Mesendoderm (in vitro differentiated cells): ENCODE results near the gene OR11H7.
"Not testable (repeated sequence)": the region's sequence is repeated elsewhere in the genome, so short reads cannot be mapped to it uniquely, and the experiment has no call there.

Experiments used
- DNase-seq: peaks from one replicate; pipeline ENCODE4 v3.0.0; 2013
- H2AK5ac ChIP-seq: 2 replicates; pipeline ENCODE4 v1.6.1; 2013; ENCODE audit warnings: low read length, inconsistent platforms
- H2BK120ac ChIP-seq: 2 replicates; pipeline ENCODE4 v1.6.1; 2013; ENCODE audit warnings: low read depth, mild to moderate bottlenecking, low read length, moderate library complexity, mixed read lengths
- H2BK15ac ChIP-seq: replicated peaks from 2 replicates; pipeline ENCODE4 v1.6.1; 2013; ENCODE audit warnings: low read depth, mild to moderate bottlenecking, moderate library complexity
- H2BK5ac ChIP-seq: 2 replicates; pipeline ENCODE4 v1.6.1; 2013; ENCODE audit warnings: low read length, inconsistent platforms
- H3K18ac ChIP-seq: 2 replicates; pipeline ENCODE4 v1.6.1; 2013; ENCODE audit warnings: mild to moderate bottlenecking, low read length, mixed read lengths
- H3K23ac ChIP-seq: one replicate; pipeline ENCODE4 v1.6.1; 2013; ENCODE audit warnings: low read length
- H3K27ac ChIP-seq: 2 replicates; pipeline ENCODE4 v1.5.1; 2013; ENCODE audit warnings: low read depth, mild to moderate bottlenecking, inconsistent platforms, low read length, moderate library complexity
- H3K27me3 ChIP-seq: 2 replicates; pipeline ENCODE4 v1.6.1; 2013; ENCODE audit warnings: low read length, control low read depth, mild to moderate bottlenecking, inconsistent platforms; ENCODE audit not compliant: insufficient read depth, poor library complexity
- H3K36me3 ChIP-seq: 2 replicates; pipeline ENCODE4 v1.6.1; 2013; ENCODE audit warnings: low read length, inconsistent platforms; ENCODE audit not compliant: control insufficient read depth, insufficient read depth
- H3K4ac ChIP-seq: one replicate; pipeline ENCODE4 v1.6.1; 2013; ENCODE audit warnings: low read depth, mild to moderate bottlenecking, low read length, moderate library complexity
- H3K4me1 ChIP-seq: 2 replicates; pipeline ENCODE4 v1.6.1; 2013; ENCODE audit warnings: low read depth, low read length, inconsistent platforms; ENCODE audit not compliant: control insufficient read depth
- H3K4me2 ChIP-seq: 2 replicates; pipeline ENCODE4 v1.6.1; 2013; ENCODE audit warnings: low read length
- H3K4me3 ChIP-seq: 2 replicates; pipeline ENCODE4 v1.5.1; 2013; ENCODE audit warnings: mild to moderate bottlenecking, low read length
- H3K56ac ChIP-seq: one replicate; pipeline ENCODE4 v1.6.1; 2013; ENCODE audit warnings: low read length
- H3K79me1 ChIP-seq: 2 replicates; pipeline ENCODE4 v1.6.1; 2013; ENCODE audit warnings: low read length, inconsistent platforms
- H3K79me2 ChIP-seq: 2 replicates; pipeline ENCODE4 v1.6.1; 2013; ENCODE audit warnings: mild to moderate bottlenecking, low read length; ENCODE audit not compliant: control insufficient read depth, insufficient read depth
- H3K9ac ChIP-seq: 2 replicates; pipeline ENCODE4 v1.6.1; 2013; ENCODE audit warnings: low read length, inconsistent platforms
- H4K5ac ChIP-seq: one replicate; pipeline ENCODE4 v1.6.1; 2013; ENCODE audit warnings: low read length
- H4K8ac ChIP-seq: one replicate; pipeline ENCODE4 v1.6.1; 2013; ENCODE audit warnings: low read depth, mild to moderate bottlenecking, control low read depth, low read length, moderate library complexity
- WGBS: extraction: QIAGEN DNeasy Blood & Tissue Kit; methylation state at CpG from one replicate; pipeline ENCODE4 v1.1.7; 2013; ENCODE audit warnings: low lambda C conversion rate, missing lambda C conversion rate; ENCODE audit not compliant: insufficient coverage; ENCODE audit errors: extremely low coverage; 5-methylcytosine and 5-hydroxymethylcytosine counted together

OR11H7 gene

DNA sequence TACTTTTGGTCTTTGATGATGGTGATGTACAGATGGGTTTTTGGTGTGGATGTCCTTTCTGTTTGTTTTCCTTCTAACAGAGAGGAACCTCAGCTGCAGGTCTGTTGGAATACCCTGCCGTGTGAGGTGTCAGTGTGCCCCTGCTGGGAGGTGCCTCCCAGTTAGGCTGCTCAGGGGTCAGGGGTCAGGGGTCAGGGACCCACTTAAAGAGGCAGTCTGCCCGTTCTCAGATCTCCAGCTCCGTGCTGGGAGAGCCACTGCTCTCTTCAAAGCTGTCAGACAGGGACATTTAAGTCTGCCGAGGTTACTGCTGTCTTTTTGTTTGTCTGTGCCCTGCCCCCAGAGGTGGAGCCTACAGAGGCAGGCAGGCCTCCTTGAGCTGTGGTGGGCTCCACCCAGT lies 6.6 kb downstream of the OR11H7 start:
- H3K27me3 ChIP-seq, result not testable (repeated sequence)

DNA sequence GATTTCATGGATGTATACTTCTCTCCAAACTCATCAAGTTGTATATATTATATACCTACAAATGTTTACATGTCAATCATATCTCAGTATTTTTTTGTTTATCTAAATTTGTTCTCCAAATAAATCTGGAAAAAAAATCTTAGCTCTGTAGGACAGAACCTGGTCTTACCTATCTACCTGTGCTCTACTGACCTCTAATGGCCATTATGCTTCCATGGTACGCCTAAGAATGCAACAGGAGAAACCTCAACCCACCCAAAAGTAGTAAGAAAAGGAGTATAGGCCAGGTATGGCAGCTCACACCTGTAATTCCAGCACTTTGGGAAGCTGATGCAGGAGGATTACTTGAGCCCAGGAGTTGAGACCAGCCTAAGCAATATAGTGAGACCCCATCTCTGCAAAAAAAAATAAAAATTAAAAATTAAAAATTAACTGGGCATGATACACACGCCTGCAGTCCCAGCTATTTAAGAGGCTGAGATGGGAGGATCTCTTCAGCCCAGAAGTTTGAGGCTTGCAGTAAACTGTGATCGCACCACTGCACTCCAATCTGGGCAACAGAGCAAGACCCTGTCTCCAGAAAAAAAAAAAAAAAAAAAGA lies 19.0 kb downstream of the OR11H7 start:
- Histone ChIP-seq H3K18ac (no peak overlapping the region), H3K4me2 (no peak overlapping the region), H3K56ac (no peak overlapping the region), H3K27me3 (no peaks in the 10 kb centered on the region), H3K79me2 (no peaks in the 10 kb centered on the region), H3K36me3 (no peaks in the 10 kb centered on the region), H2BK15ac (no peak overlapping the region), H3K4ac (no peak overlapping the region), H2AK5ac (no peak overlapping the region), H3K4me3 (no peak overlapping the region), H4K5ac (no peak overlapping the region), H3K27ac (no peak overlapping the region), H3K4me1 (no peaks in the 10 kb centered on the region), H3K79me1 (no peaks in the 10 kb centered on the region), H3K9ac (no peak overlapping the region), H2BK5ac (no peak overlapping the region), H4K8ac (no peak overlapping the region), H3K23ac (no peak overlapping the region), H2BK120ac (no peak overlapping the region)
- DNase-seq, result peak; percentile 48
- WGBS, result no CpG with 5 or more reads among the region's 3 CpGs

More for the DNA sequence above, 6.6 kb downstream of the OR11H7 start:
- H4K5ac ChIP-seq, H2BK120ac ChIP-seq, H3K27ac ChIP-seq, H4K8ac ChIP-seq, H3K4me2 ChIP-seq, H3K23ac ChIP-seq, DNase-seq, H3K18ac ChIP-seq, H2BK15ac ChIP-seq, H3K79me2 ChIP-seq, H3K9ac ChIP-seq, H3K36me3 ChIP-seq, H2BK5ac ChIP-seq, H3K79me1 ChIP-seq, H3K4me3 ChIP-seq, H2AK5ac ChIP-seq, H3K56ac ChIP-seq, H3K4me1 ChIP-seq, H3K4ac ChIP-seq: not testable (repeated sequence)
- no CpG with 5 or more reads among the region's 4 CpGs for WGBS

DNA sequence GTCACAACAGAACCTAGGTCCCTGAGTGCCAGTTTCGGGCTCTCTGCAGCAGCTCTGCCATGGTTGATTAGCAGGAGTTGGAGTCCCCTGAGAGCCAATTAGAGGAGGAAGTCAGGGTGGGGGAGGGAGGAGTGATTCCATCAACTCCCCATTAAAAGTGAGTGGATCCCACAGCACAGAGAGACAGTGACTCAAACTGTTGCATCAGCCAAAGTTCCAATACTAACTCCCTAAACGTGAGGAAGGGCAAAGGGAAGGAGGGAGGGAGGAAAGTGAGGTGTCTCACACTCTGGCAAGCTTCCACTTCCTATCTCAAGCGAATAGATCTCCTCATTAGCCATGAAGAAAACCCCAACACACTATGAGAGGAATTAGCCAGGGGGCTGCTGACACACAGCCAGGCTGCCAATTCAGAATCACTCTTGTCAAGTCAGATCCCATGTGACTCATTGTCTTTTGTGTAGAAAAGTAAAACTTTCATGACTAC lies 33.9 kb downstream of the OR11H7 start:
- Histone ChIP-seq H3K79me2 (no peaks in the 10 kb centered on the region), H3K9ac (no peak overlapping the region), H2BK15ac (no peak overlapping the region), H3K36me3 (no peaks in the 10 kb centered on the region), H3K56ac (no peak overlapping the region), H2BK120ac (no peak overlapping the region), H3K4me1 (no peaks in the 10 kb centered on the region), H3K4ac (no peak overlapping the region), H3K18ac (no peak overlapping the region), H4K5ac (no peak overlapping the region), H3K4me2 (no peak overlapping the region), H3K27ac (no peak overlapping the region), H4K8ac (no peak overlapping the region), H3K27me3 (no peaks in the 10 kb centered on the region), H3K4me3 (no peak overlapping the region), H3K23ac (no peak overlapping the region), H2AK5ac (no peak overlapping the region), H2BK5ac (no peak overlapping the region), H3K79me1 (no peaks in the 10 kb centered on the region)
- no CpG with 5 or more reads among the region's 3 CpGs for WGBS
- DNase-seq, result peak; percentile 50

DNA sequence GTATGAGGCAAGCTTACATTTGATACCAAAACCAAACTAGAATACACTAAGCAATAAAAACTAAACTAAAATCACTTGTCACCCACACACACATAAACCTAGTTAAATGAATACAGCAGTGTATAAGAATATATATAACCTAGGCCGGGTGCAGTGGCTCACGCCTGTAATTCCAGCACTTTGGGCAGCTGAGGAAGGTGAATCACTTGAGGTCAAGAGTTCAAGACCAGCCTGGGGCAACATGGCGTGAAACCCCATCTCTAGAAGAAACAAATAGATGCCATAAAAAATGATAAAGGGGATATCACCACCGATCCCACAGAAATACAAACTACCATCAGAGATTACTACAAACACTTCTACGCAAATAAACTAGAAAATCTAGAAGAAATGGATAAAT lies 35.6 kb downstream of the OR11H7 start:
- not testable (repeated sequence) for H3K79me1 ChIP-seq, H3K27ac ChIP-seq, H3K4me1 ChIP-seq, H3K9ac ChIP-seq, H2AK5ac ChIP-seq, H3K79me2 ChIP-seq, H3K36me3 ChIP-seq, H4K5ac ChIP-seq, H3K18ac ChIP-seq, H2BK5ac ChIP-seq, H2BK15ac ChIP-seq, H3K23ac ChIP-seq, H3K4ac ChIP-seq, H3K4me2 ChIP-seq, H3K56ac ChIP-seq, H3K27me3 ChIP-seq, DNase-seq, H4K8ac ChIP-seq, H3K4me3 ChIP-seq, H2BK120ac ChIP-seq
- no CpG with 5 or more reads among the region's 5 CpGs for WGBS

DNA sequence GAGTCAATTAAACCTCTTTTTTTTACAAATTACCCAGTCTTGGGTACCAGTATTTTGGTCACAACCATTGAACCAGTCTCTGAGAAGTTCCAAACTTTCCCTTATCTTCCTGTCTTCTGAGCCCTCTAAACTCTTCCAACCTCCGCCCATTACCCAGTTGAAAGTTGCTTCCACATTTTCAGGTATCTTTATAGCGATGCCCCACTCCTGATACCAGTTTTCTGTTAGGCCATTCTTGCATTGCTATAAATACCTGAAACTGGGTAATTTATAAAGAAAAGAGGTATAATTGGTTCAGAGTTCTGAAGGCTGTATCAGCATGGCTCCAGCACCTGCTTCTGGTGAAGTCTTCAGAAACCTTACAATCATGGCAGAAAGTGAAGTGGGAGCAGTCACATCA lies 45.3 kb downstream of the OR11H7 start:
- no peak for DNase-seq
- Histone ChIP-seq H3K56ac (no peak overlapping the region), H3K79me2 (no peaks in the 10 kb centered on the region), H3K27ac (no peak overlapping the region), H3K4ac (no peak overlapping the region), H3K27me3 (no peaks in the 10 kb centered on the region), H3K18ac (no peak overlapping the region), H2BK15ac (no peak overlapping the region), H2BK120ac (no peak overlapping the region), H4K5ac (no peak overlapping the region), H2AK5ac (no peak overlapping the region), H4K8ac (no peak overlapping the region), H3K9ac (no peak overlapping the region), H3K36me3 (no peaks in the 10 kb centered on the region), H3K4me3 (no peak overlapping the region), H3K79me1 (no peaks in the 10 kb centered on the region), H3K4me2 (no peak overlapping the region), H3K4me1 (no peaks in the 10 kb centered on the region), H2BK5ac (no peak overlapping the region), H3K23ac (no peak overlapping the region)
- no CpG with 5 or more reads among the region's 2 CpGs for WGBS

DNA sequence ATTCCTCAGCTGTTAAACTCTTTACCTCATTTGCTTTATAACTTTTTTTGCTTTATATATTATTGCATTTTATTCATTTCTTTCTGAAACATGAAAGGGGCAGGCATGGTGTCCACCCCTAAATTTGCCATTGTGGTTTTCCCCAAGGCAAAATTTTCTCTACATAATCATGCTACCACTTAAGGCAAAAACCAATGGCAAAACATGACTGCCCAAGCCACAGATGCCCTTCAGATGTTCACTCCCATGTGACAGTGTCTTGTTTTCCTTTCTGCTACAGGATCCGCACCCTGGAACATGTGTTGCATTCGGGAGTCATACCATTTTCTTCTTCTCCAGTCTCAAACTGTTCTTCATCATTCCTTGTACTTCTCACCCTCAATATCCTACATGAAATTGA lies 48.6 kb downstream of the OR11H7 start:
- Histone ChIP-seq H3K23ac (no peak overlapping the region), H3K79me2 (no peaks in the 10 kb centered on the region), H3K4ac (no peak overlapping the region), H3K36me3 (no peaks in the 10 kb centered on the region), H3K4me2 (no peak overlapping the region), H4K8ac (no peak overlapping the region), H2BK120ac (no peak overlapping the region), H3K9ac (no peak overlapping the region), H4K5ac (no peak overlapping the region), H3K79me1 (no peaks in the 10 kb centered on the region), H2BK5ac (no peak overlapping the region), H3K27me3 (no peaks in the 10 kb centered on the region), H2AK5ac (no peak overlapping the region), H3K4me3 (no peak overlapping the region), H2BK15ac (no peak overlapping the region), H3K18ac (no peak overlapping the region), H3K27ac (no peak overlapping the region), H3K4me1 (no peaks in the 10 kb centered on the region), H3K56ac (no peak overlapping the region)
- no peak for DNase-seq
- no CpG with 5 or more reads among the region's 2 CpGs for WGBS
